GM21381 (cell line): Measurements from ENCODE around the gene MOB1A.
"Not testable (repeated sequence)": the region's sequence is repeated elsewhere in the genome, so short reads cannot be mapped to it uniquely, and the experiment has no call there.

ENCODE experiments used
- ATAC-seq: cut with Tn5 transposase; IDR thresholded peaks from one replicate; pipeline ENCODE4 v1.9.1; 2021; ENCODE audit warnings: mild to moderate bottlenecking, moderate library complexity; ENCODE audit not compliant: unreplicated experiment

MOB1A gene

GRCh38 chr2:74178211-74179062 lies at the start of gene MOB1A:
TSS of gene MOB1A (minus strand) at chr2:74178879. CDS start at chr2:74178674, 205 bp downstream.
- ATAC-seq: peak; percentile 78

DNA sequence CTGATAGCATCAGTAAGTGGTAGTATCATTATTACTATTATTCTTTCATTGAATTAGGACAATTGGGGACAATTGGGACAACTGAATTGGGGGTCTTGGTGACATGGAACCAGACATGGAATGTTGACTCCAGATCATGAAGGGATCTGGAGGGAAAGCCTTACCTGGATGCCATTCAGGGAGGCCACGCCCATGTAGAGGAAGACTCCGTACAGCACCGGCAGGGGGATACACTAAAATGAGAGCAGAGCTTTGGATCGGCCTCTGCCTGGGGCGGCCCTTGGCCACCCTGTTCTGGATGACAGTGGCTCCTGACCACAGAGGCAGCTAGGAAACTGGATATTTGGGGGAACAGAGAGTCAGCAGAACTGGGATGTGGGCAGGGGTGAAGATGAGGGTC lies 49.0 kb upstream of the MOB1A start:
- no peak for ATAC-seq

DNA sequence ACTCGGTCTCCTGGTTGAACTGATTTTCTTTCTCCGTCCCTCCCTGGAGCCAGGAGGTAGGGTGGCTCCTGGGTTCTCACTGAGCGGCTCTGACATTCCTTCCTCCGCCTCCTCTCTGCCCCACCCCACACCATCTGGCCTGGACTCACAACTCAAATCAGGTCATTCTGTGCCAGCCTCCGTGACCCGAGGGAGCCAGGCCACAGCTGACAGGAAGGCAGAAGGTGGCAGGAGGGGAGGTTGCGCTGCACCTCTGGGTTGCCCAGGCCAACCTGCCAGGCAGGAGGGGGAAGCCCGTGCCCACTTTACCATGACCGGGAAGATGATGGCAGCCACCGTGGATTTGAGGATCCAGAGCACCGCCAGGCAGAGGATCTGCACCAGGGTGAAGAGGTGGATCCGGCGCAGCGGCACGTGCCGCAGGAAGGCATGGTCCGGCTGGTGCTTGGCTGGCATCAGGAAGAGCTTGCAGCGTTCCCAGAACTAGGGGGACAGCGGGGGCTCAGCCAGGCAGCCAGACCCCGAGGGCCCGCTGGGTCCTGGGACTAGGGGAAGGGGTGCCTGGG lies 48.1 kb upstream of the MOB1A start:
- no peak for ATAC-seq

GRCh38 chr2:74225698-74226459 lies 47.2 kb upstream of the MOB1A start:
- no peak for ATAC-seq

DNA sequence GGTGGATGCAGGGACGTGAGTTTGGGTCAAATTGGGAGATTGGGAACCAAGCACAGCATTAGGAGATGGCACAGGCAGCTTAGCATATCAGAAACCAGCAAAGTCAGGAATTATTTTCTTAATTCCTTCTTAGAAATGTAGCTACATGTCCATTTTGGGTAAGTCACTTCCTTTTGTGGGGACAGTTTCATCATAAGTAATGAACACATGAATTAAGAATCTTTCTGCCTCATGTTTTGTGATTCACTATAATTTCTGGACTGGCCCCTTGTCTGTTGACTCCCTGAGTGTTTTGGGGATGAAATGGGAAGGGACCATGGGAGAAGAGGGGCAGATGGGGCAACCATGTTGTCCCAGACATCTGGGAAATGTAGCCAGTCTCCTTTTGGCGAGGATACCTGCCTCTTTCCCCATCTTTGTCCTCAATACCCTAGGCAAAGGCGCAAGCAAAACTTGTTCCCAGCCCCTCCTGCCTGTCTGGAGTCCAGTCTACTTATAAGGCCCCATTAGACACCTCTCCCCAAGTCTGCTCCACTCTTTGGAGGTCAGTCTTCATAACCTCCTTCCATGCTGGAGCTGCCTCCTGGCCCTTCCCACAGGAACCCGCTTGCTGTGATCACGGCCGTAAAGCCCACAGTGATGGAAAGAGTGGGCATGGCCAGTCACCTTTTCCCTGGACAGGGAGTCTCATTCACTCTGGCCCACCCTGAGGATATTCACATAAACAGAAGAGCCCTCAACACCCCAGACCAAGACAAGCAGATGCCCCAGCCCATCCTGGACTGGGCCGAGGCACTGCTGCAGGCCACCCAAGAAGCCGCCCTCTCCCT lies 45.5 kb upstream of the MOB1A start:
- ATAC-seq: no peak

DNA sequence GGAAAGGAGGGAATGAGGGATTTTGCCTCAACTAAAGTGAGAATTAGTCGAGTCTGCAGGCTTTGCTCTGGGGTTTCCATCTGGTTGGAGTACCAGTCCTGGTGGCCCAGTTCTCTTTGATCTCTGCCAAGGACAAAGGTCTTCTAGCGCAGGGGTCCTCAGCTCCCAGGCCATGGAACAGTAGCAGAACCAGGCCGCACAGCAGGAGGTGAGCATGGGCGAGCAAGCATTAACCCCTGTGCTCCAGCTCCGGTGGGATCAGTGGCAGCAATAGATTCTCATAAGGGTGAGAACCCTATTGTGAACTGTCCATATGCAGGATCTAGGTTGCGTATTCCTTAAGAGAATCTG lies 43.6 kb upstream of the MOB1A start:
- no peak for ATAC-seq

DNA sequence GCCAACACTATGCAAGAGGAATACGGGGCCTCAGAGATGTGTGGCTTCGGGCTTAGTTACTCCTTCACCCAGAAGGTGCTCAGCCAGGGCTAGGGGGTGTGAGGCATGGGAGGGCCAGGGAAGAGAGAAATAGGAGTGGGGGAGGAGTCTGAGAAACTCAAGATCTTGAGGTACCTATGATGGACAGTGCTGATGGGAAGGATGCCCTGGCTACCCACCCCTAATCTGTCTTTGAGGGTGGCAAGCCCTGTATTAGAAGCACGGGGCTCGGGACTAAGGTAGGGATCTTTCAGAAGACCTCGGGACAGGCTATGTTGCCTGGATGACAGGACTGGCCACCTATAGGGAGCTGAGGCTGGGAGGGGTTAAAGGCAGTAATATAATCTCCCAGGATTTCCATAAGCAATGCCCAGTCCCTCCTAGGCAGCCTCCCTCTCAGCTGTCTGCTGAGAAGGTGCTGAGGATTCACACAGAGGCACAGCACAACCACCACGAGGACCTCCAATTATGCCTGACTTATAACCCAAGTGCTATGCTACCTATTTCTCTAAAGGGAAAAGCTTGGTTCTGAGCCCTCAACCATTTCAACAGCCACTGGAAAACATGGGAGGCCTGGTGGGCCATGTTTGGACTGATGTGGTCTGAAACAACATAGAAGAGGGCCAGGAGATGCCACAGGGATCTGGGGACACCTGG lies 43.1 kb upstream of the MOB1A start:
- no peak for ATAC-seq

DNA sequence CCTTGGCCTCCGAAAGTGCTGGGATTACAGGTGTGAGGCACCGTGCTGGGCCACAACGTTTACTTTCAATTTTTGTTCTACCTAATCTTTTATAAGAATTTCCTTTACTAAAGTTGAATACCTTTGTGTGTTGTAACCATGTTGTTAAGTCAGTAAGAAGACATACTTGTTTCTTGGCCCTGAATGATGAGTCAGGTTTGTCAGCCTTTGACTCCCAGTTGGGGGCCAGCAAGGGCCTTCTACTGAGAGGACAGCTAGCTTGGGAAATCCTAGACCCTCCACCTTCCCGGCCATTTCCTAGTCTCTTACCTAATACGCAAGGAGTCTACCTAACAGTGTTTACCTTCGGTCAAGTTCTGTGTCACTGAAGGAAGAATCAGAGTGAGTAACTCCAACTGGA lies 42.4 kb upstream of the MOB1A start:
- no peak for ATAC-seq

DNA sequence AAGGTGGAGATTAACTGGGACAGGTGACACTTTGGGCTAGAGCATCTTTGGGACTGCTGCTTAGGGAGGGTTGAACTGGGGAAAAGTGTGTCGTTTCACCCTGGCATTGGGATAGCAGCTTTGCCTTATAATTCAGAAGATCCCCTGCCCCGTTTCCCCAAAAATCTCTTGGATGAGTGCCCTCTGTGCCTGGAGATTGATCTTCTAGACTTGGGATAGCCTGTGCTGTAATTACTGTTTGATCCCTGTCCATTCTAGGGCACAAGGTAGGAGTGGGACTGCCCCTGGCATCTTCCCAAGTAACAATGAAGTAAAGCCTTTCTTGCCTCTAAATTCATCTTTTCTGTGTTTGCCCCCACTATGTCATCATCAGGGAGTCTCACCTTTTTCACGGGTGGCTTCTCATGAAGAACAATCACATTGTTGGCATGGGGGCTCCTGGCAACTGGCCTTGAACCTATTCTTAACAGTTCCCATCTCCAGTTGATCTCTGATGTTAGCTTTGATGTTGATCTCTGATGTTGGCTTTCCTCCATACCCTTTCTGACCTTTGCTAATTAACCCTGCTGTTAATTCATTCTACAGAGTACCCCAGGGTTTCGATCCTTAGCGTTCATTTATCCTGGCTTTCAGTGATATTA lies 41.3 kb upstream of the MOB1A start:
- no peak for ATAC-seq

GRCh38 chr2:74216642-74217041 lies 38.0 kb upstream of the MOB1A start:
- ATAC-seq: no peak

DNA sequence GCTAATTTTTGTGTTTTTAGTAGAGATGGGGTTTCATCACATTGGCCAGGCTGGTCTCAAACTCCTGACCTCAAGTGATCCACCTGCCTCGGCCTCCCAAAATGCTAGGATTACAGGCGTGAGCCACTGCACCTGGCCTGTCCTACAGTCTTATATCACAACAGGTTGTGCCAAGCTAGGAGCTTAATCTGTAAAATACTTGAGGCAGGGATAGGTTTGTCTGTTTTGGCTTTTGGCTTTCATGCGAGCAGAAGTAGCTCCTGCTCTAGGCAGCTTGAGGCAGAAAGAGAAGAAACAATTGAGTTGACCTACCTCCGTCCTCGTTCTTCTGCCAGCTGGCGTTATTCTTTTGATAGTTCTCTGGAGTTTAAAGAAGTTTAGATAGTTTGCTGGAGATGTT lies 37.1 kb upstream of the MOB1A start:
- ATAC-seq: not testable (repeated sequence)

GRCh38 chr2:74212702-74213410 lies 34.2 kb upstream of the MOB1A start:
- ATAC-seq: no peak

DNA sequence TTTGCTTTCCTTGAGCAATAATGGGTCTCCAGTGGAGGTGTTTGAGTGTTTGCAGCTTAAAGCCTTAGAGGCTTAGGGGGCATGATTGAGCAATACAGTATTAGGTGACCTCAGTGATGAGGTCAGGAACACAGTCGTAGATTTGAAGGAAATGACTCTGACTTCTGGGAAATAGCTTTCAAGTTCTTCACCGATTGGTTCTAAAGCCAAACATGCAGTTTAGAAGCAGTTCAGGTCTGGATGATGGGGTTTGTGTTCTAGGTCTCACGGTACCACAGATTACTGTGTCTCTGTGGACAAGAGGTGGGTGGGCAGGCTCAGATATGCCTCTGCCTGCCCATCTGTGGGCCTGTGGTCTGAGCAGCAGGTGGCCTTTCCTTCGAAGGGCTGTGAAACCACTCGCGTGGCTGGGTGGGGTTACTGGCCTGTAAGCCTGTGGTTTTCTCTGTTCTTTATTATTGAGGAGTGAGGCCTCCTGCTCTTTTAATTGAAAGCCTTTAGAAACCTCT lies 27.6 kb upstream of the MOB1A start:
- ATAC-seq: peak; percentile 82

DNA sequence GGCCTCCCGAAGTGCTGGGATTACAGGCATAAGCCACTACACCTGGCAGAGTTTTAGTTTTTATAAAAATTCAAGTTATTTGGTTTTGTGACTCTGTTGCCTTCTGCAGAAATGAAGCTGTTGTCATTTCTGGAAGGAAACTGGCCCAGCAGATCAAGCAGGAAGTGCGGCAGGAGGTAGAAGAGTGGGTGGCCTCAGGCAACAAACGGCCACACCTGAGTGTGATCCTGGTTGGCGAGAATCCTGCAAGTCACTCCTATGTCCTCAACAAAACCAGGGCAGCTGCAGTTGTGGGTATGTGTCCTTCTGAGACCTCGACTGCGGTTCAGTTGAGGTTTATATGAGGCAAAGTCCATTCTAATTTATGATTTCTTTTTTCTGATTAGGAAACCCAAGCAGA lies 26.9 kb upstream of the MOB1A start:
- no peak for ATAC-seq

- no peak for ATAC-seq
Measured at GRCh38 chr2:74205113-74205512, 26.4 kb upstream of the MOB1A start.

DNA sequence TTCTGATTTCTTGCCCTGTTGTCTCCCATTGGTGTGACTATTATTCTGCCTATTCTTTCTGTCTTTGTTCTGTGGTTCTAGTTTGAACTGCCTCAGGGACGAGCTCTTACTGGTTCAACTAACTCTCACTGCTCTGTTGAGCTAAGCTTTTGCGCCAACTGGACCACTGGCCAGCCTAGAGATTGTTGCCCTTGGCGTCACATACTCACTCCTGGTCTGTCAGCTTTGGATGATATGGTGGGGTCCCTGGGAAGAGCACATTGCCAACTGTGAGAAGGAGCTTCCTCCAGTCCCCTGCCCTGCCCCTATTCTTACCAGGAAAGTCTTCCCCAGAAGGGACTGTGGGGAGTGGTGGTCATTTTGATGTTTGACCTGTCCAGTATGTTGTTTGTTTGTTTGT lies 25.8 kb upstream of the MOB1A start:
- ATAC-seq: no peak

GRCh38 chr2:74201596-74201995 lies 22.9 kb upstream of the MOB1A start:
- ATAC-seq: no peak

- ATAC-seq: no peak
Measured at GRCh38 chr2:74201196-74201595, 22.5 kb upstream of the MOB1A start.

DNA sequence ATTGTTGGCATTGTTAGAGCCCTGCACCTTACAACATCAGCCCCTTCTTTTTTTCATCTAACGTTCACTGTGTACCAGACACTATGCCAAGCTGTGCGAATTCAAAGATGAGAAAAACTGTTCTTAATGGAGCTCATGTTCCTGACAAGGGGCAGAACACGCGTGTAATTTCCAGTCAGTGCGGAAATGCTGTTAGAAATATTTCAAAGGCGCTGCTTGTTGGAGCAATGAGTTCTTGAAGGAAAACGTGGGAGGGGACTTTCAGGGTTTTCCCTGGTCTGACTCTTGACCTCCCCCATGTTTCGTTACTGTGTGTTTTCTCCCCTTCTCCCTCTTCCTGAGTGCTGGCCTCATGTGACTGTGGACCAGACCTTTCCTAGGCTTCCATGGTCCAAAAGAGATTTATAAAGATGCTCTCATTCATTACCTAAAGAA lies 21.2 kb upstream of the MOB1A start:
- no peak for ATAC-seq
